Adrenal gland (tissue), 12 donors: Measurements from ENCODE around the gene SRMS. TPM values are rescaled to one million over a fixed set of nuclear protein-coding genes. Genes with fewer than 3 reads are reported as not detected.
A peak's percentile ranks its signal among the peaks of the same experiment; 100 is the strongest.

Source experiments
- DNase-seq, 7 donors: peaks; one replicate each; pipeline ENCODE4 v3.0.0-alpha.2; 2019 to 2020
- H3K27ac ChIP-seq, 5 donors: fragments of 200-600 bp; sonication (generic) in 4 of 5; 1 replicate in 3 of 5; 2 replicates in 2 of 5; pipeline versions ENCODE4 v1.5.1 to v1.8.0; 2016 to 2020; ENCODE audit warnings: mild to moderate bottlenecking in 1 of 5
- H3K27me3 ChIP-seq: fragments of 200-600 bp; 2 replicates; pipeline ENCODE4 v1.8.0; 2021
- H3K36me3 ChIP-seq, 2 donors: fragments of 200-600 bp; replicated peaks in 1 of 2; 1 replicate in 1 of 2; 2 replicates in 1 of 2; pipeline versions ENCODE4 v1.5.1 to v1.8.0; 2018 to 2022
- H3K4me1 ChIP-seq, 2 donors: fragments of 200-600 bp; replicated peaks in 1 of 2; 1 replicate in 1 of 2; 2 replicates in 1 of 2; pipeline versions ENCODE4 v1.5.1 to v1.8.0; 2018 to 2021
- H3K4me3 ChIP-seq, 4 donors: fragments of 200-600 bp; sonication (generic) in 3 of 4; one replicate each; pipeline ENCODE4 v1.5.1; 2016 to 2018
- H3K9me3 ChIP-seq, 3 donors: fragments of 200-600 bp; sonication (generic) in 1 of 3; replicated peaks in 1 of 3; 1 replicate in 2 of 3; 2 replicates in 1 of 3; pipeline versions ENCODE4 v1.5.1 to v1.8.0; 2016 to 2021
- POLR2A ChIP-seq, 2 donors: fragments of 450-650 bp; IDR thresholded peaks; one replicate each; pipeline ENCODE4 v1.6.1; 2017; ENCODE audit warnings: antibody characterized with exemption in 2 of 2, mild to moderate bottlenecking in 2 of 2, moderate library complexity in 1 of 2
- WGBS, 4 donors: extraction: QIAGEN DNeasy Blood & Tissue Kit in 2 of 4; methylation state at CpG; one replicate each; pipeline versions ENCODE4 v1.1.5 to v1.1.7; 2013 to 2017; 5-methylcytosine and 5-hydroxymethylcytosine counted together
- intact Hi-C, 2 donors: fragments of 100-400 bp; cut with DNase I; formaldehyde crosslinking; loops; one replicate each; pipeline versions ENCODE4 v1.14.1 to v1.15.0; 2022 to 2023
- polyA plus RNA-seq, 3 donors: library from polyadenylated mRNA; stranded (reverse); fragments of 200-250 nt in 2 of 3; fragments of 350-450 nt in 1 of 3; fragmentation: Illumina TruSeq in 1 of 3; extraction: RNeasy Lipid Tissue Mini Kit (QIAGEN cat#74804) in 1 of 3; gene quantifications; one replicate each; pipeline ENCODE4 v1.2.3, GENCODE V29; 2013 to 2014
- total RNA-seq, 9 donors: library from RNA; depleted of rRNA in 4 of 9; stranded (reverse); fragments of >200 nt in 4 of 9; fragments of 120-200 nt in 1 of 9; fragmentation: NEBNext Ultra II Directional in 1 of 9; extraction: Animal tissue kit (Norgen Biotek cat#: 25700) in 1 of 9; gene quantifications; one replicate each; pipeline versions ENCODE4 v1.1.0 to v1.2.4, GENCODE V29; 2013 to 2023
- TF ChIP-seq, protein P1 (sequence below), 6 experiments: fragments of 450-650 bp in 4 of 6; fragments of 200-600 bp in 2 of 6; sonication (generic) in 1 of 6; IDR thresholded peaks; 1 replicate in 5 of 6; 2 replicates in 1 of 6; pipeline versions ENCODE4 v1.5.1 to v1.8.0; 2016 to 2021; ENCODE audit warnings: antibody characterized with exemption in 6 of 6, mild to moderate bottlenecking in 2 of 6, moderate library complexity in 1 of 6
- donor health status: healthy with polysubstance abuse.
- donor health status: Bipolar disorder and iron deficiency.
- donor health status: DM: yes; HTN: yes; CAD: no.
- donor health status: DM: no; HTN: no; CAD: no.
- donor health status: DM: no; HTN: no; CAD: no.
- donor health status: DM: yes; HTN: yes; CAD: no.

Gene SRMS
- total and polyA plus RNA-seq, 12 donors: not detected

DNA sequence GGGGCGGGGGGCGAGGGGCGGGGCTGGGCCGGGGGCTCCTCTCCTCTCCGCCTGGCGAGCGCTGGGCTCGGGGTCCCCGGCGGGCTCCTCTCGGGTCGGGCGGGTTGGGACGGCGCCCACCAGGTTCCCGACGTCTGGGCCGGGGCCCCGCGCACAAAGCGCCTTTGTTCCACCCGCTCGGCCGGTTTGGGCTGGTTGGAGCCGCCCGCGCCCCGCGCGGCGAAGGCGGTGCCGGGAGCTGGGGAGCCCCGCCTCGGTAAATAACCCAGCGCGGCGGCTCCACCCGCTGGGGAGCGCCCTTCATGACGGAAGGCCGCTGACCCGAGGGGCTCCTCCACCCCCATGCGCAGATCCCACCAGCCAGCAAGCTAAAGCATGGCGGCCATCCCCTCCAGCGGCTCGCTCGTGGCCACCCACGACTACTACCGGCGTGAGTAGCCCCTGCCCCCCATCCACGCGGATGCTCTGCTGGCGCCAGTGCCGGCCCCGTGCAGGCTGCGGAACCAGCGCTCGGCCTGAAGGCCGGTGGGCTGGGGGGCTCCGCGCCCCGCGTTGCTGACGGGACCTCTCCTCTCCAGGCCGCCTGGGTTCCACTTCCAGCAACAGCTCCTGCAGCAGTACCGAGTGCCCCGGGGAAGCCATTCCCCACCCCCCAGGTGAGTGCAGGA lies 26.5 kb downstream of the SRMS start:
- Histone ChIP-seq H3K4me3 (peak overlapping the region in 2 of 4 donors; percentile 40 to 97), H3K27ac (peak overlapping the region in 3 of 5 donors; percentile 65 to 89 (median 87)), H3K9me3 (no peaks in the 10 kb centered on the region), H3K27me3 (no peaks in the 10 kb centered on the region), H3K4me1 (peaks cover 0 to 21% of the 10 kb centered on the region in 2 donors), H3K36me3 (no peaks in the 10 kb centered on the region)
- WGBS, 4 donors: 2 to 5% (median 4%) methylated on average over 12 to 68 of the region's 68 CpGs; no CpG with 5 or more reads in 1 of the 4 donors
- intact Hi-C loops: no loop called here
- DNase-seq: peak in 6 of 7 donors; percentile 55 to 75 (median 64)
- TF ChIP-seq POLR2A (IDR thresholded peaks at IDR 0.05): no peak
- TF ChIP-seq, protein P1, sequence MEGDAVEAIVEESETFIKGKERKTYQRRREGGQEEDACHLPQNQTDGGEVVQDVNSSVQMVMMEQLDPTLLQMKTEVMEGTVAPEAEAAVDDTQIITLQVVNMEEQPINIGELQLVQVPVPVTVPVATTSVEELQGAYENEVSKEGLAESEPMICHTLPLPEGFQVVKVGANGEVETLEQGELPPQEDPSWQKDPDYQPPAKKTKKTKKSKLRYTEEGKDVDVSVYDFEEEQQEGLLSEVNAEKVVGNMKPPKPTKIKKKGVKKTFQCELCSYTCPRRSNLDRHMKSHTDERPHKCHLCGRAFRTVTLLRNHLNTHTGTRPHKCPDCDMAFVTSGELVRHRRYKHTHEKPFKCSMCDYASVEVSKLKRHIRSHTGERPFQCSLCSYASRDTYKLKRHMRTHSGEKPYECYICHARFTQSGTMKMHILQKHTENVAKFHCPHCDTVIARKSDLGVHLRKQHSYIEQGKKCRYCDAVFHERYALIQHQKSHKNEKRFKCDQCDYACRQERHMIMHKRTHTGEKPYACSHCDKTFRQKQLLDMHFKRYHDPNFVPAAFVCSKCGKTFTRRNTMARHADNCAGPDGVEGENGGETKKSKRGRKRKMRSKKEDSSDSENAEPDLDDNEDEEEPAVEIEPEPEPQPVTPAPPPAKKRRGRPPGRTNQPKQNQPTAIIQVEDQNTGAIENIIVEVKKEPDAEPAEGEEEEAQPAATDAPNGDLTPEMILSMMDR (IDR thresholded peaks at IDR 0.05): no peak

DNA sequence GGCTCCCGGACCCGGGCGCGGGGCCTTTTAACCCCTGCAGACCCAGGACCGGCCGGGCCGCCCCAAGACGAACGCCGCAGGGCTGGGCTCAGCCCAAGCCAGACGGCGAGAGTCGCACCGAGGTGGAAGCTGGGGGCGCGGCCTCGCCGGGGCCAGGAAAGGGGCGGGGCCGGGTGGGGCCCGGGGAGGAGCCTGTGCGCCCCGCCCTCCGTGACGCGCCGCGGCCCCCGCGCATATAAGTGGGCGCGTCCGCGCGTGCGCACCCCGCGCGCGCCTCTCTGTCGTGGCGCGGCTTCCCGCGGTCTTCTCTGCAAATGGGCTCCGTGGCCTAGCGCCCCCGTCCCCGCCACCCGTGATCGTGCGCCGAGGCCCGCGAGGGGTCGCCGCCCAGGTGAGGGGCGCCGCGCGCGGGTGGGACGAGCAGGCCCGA lies 27.0 kb downstream of the SRMS start, which contains the start of gene PPDPF:
Gene PPDPF, plus strand, starts transcription at position 262 of the 430 bp plus-strand sequence. CDS start 544 bp downstream, outside the sequence.
- DNase-seq: peak; percentile 72 to 88 (median 79)
- TF ChIP-seq, protein P1 (IDR thresholded peaks at IDR 0.05): no peak
- peak; percentile 44 to 61 for TF ChIP-seq POLR2A (IDR thresholded peaks at IDR 0.05)
- Histone ChIP-seq H3K27me3 (no peaks in the 10 kb centered on the region), H3K36me3 (no peaks in the 10 kb centered on the region), H3K4me1 (peaks cover 0 to 21% of the 10 kb centered on the region in 2 donors), H3K4me3 (peak within 1 kb of the TSS in 2 of 4 donors; percentile 40 to 97), H3K27ac (peak within 1 kb of the TSS in 3 of 5 donors; percentile 65 to 89 (median 87)), H3K9me3 (no peaks in the 10 kb centered on the region)
- WGBS, 4 donors: 1% methylated on average over 54 to 63 of the region's 64 CpGs; no CpG with 5 or more reads in 2 of the 4 donors
- intact Hi-C loops: no loop called here

DNA sequence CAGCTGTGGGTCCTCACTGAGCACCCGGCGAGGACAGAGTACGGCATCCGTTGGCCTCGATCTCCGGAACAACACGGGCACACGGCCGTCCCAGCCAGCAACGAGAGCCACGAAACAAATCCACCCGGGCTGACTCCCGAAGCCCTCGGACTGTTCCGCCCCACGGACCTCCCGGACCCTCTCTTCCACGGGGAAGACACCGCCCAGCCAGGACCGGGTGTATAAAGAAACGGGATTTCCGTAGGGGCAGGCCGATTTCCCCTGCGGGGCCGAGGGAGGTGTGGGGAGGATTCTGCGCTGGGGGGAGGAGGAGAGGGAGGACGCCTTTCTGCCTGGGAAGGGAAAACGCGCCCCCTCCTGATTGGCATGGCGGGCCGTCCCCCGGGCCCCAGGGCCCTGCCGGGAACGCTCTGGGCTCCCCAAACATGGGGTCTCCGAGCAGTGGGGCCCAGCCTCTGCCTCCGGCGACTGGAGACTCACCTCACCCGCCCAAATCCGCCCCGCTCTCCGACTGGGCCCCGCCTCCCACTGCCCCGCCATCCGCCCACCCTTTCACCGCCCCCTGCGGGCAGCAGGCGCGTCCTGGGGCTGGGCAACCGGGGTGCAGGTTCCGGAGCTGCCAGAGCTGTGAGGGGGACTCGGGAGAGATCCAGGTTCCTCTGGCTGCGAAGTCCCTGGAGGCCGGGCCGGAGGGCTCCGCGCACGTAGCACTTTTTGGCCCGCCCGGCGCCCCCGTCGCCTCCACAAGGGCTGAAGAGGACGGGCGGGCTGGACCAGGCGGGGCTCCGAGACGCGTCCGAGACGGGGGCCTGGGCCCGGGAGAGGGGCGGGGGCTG lies 27.7 kb downstream of the SRMS start:
- TF ChIP-seq POLR2A (IDR thresholded peaks at IDR 0.05): no peak
- TF ChIP-seq, protein P1 (IDR thresholded peaks at IDR 0.05): no peak
- Histone ChIP-seq H3K9me3 (no peaks in the 10 kb centered on the region), H3K27me3 (no peaks in the 10 kb centered on the region), H3K27ac (peak overlapping the region in 3 of 5 donors; percentile 65 to 89 (median 87)), H3K4me1 (peaks cover 0 to 21% of the 10 kb centered on the region in 2 donors), H3K4me3 (peak overlapping the region in 2 of 4 donors; percentile 40 to 97), H3K36me3 (no peaks in the 10 kb centered on the region)
- peak in 1 of 7 donors; percentile 36 for DNase-seq
- 1 to 2% (median 1%) methylated on average over 9 to 72 of the region's 72 CpGs; no CpG with 5 or more reads in 1 of the 4 donors for WGBS, 4 donors
- intact Hi-C loops: no loop called here
